Small intestine (tissue), 7 donors: ENCODE data around the gene ZXDC. TPM values are rescaled to one million over a fixed set of nuclear protein-coding genes. Genes with fewer than 3 reads are reported as not detected.

Experiments used
- DNase-seq, 2 donors: peaks; one replicate each; pipeline versions ENCODE4 v3.0.0 to v3.0.0-alpha.2; 2013
- FAIRE-seq: peaks from 2 replicates; lab custom pipeline; 2012; peaks lifted over from hg19 to GRCh38; lab: Jason Lieb, UNC
- H3K27ac ChIP-seq, 3 donors: one replicate each; pipeline ENCODE4 v1.5.1; 2013; ENCODE audit warnings: low read length in 2 of 3, mild to moderate bottlenecking in 2 of 3, control low read depth in 1 of 3, inconsistent platforms in 1 of 3, low read depth in 1 of 3, moderate library complexity in 1 of 3
- H3K27me3 ChIP-seq, 3 donors: one replicate each; pipeline ENCODE4 v1.6.1; 2013; ENCODE audit warnings: low read length in 3 of 3, inconsistent platforms in 1 of 3; ENCODE audit not compliant: control insufficient read depth in 3 of 3, insufficient read depth in 3 of 3
- H3K36me3 ChIP-seq, 3 donors: one replicate each; pipeline ENCODE4 v1.6.1; 2013; ENCODE audit warnings: low read length in 3 of 3, inconsistent platforms in 1 of 3, low read depth in 1 of 3, mild to moderate bottlenecking in 1 of 3, moderate library complexity in 1 of 3; ENCODE audit not compliant: control insufficient read depth in 3 of 3, insufficient read depth in 2 of 3
- H3K4me1 ChIP-seq, 3 donors: one replicate each; pipeline ENCODE4 v1.6.1; 2013; ENCODE audit warnings: low read length in 2 of 3, inconsistent platforms in 1 of 3, low read depth in 1 of 3, mild to moderate bottlenecking in 1 of 3, moderate library complexity in 1 of 3; ENCODE audit not compliant: control insufficient read depth in 3 of 3, insufficient read depth in 2 of 3
- H3K4me3 ChIP-seq, 3 donors: one replicate each; pipeline ENCODE4 v1.5.1; 2013; ENCODE audit warnings: low read length in 3 of 3, control low read depth in 1 of 3, inconsistent platforms in 1 of 3, low read depth in 1 of 3, mild to moderate bottlenecking in 1 of 3, moderate library complexity in 1 of 3
- H3K9me3 ChIP-seq, 2 donors: one replicate each; pipeline ENCODE4 v1.6.1; 2013; ENCODE audit warnings: low read depth in 1 of 2, low read length in 1 of 2; ENCODE audit not compliant: control insufficient read depth in 2 of 2, insufficient read depth in 1 of 2
- WGBS, 3 donors: extraction: QIAGEN DNeasy Blood & Tissue Kit; methylation state at CpG; one replicate each; pipeline ENCODE4 v1.1.7; 2013; 5-methylcytosine and 5-hydroxymethylcytosine counted together
- polyA plus RNA-seq, 4 donors: library from polyadenylated mRNA; stranded (reverse) in 3 of 4; unstranded in 1 of 4; fragments of 200-250 nt in 3 of 4; fragments of 120-200 nt in 1 of 4; gene quantifications; one replicate each; pipeline versions ENCODE4 v1.2.1 to v1.2.3, GENCODE V29; 2013
- donor health status: healthy with polysubstance abuse.
- donor health status: control.
- donor health status: control.
- donor health status: Bipolar disorder and iron deficiency.
- donor health status: healthy.

ZXDC gene
- polyA plus RNA-seq, 4 donors: 10.0 to 35.9 (median 13.3) TPM

GRCh38 chr3:126503701-126504100 is 28.0 kb upstream of the ZXDC start:
- DNase-seq: no peak
- H3K36me3 ChIP-seq: no peaks in the 10 kb centered on the region
- WGBS, 3 donors: 89 to 91% (median 89%) methylated on average over 10 of the region's 10 CpGs
- no peak overlapping the region for H3K27ac ChIP-seq
- H3K4me1 ChIP-seq: no peaks in the 10 kb centered on the region
- FAIRE-seq: no peak
- no peaks in the 10 kb centered on the region for H3K27me3 ChIP-seq
- no peaks in the 10 kb centered on the region for H3K9me3 ChIP-seq
- H3K4me3 ChIP-seq: no peak overlapping the region

DNA sequence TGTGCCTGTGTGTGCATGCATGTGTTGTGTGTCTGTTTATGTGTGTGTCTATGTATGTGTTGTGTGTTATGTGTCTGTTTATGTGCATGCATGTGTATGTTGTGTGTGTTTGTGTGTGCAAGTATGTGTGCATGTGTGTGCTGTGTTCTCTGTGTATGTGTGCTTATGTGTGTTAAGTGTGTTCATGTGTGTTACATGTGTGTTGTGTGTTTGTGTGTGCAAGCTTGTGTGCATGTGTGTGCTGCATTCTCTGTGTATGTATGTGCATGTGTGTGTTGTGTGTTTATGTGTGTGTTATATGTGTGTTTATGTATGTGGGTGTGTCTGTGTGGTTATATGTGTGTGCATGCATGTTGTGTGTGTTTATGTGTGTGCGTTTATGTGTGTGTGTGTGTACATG is 27.0 kb upstream of the ZXDC start:
- no peak for FAIRE-seq
- whole genome bisulfite sequencing, 3 donors: 93 to 100% (median 93%) methylated on average over 1 of the region's 1 CpG
- Histone ChIP-seq H3K27me3 (no peaks in the 10 kb centered on the region), H3K4me1 (no peaks in the 10 kb centered on the region), H3K9me3 (no peaks in the 10 kb centered on the region), H3K4me3 (no peak overlapping the region), H3K36me3 (no peaks in the 10 kb centered on the region), H3K27ac (no peak overlapping the region)
- no peak for DNase-seq

DNA sequence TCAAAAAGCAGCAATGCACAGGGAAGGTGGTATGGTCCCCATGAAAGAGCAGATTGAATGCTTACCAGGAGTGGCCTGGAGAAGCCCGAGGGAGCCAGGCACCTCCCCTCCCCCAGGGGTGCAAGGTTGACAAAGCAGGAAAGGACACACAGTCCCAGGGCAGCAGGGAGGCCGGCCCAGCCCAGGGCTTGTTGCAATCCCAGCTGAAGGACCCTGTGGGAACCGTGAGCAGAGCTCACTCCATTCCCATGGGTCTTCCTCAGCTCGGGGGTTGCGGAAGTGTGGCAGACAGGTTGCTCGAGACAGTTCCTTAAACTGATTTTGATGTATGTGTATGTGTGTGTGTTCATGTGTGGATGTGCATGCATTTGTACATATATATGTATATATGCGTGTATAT is 26.0 kb upstream of the ZXDC start:
- H3K9me3 ChIP-seq: no peaks in the 10 kb centered on the region
- FAIRE-seq (no peak), DNase-seq (no peak)
- H3K27ac ChIP-seq: no peak overlapping the region
- WGBS, 3 donors: 59 to 67% (median 65%) methylated on average over 7 of the region's 7 CpGs
- H3K27me3 ChIP-seq: no peaks in the 10 kb centered on the region
- no peaks in the 10 kb centered on the region for H3K4me1 ChIP-seq
- no peaks in the 10 kb centered on the region for H3K36me3 ChIP-seq
- no peak overlapping the region for H3K4me3 ChIP-seq

GRCh38 chr3:126501054-126501453 is 25.4 kb upstream of the ZXDC start:
- Histone ChIP-seq H3K27ac (no peak overlapping the region), H3K4me3 (no peak overlapping the region), H3K9me3 (no peaks in the 10 kb centered on the region), H3K27me3 (no peaks in the 10 kb centered on the region), H3K36me3 (no peaks in the 10 kb centered on the region), H3K4me1 (no peaks in the 10 kb centered on the region)
- FAIRE-seq (no peak), DNase-seq (no peak)
- 60 to 73% (median 64%) methylated on average over 5 of the region's 5 CpGs for WGBS, 3 donors

DNA sequence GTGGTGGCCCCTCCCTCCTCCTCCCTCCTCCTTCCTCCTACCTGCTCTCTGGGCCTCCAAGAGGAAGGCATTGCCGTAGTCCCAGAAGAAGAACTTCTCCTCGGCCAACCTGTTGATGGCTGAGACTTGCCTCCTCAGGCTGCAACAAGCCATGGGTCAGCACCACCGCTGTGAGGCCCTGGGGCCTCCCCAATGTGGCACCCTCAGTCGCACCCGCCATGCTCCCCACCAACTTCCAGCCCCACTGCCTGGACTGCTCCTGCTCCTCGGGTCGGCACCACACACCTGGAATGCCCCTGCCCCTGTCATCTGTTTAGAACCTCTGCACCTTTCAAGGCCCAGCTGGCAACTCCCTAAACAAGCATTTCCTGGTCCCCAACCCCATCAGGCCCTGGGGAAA is 24.3 kb upstream of the ZXDC start:
- FAIRE-seq (no peak), DNase-seq (no peak)
- WGBS, 3 donors: 68 to 86% (median 82%) methylated on average over 6 to 7 of the region's 7 CpGs

GRCh38 chr3:126499401-126499800 is 23.7 kb upstream of the ZXDC start:
- WGBS, 3 donors: 92 to 93% (median 93%) methylated on average over 9 of the region's 9 CpGs
- no peak overlapping the region for H3K4me3 ChIP-seq
- H3K4me1 ChIP-seq: no peaks in the 10 kb centered on the region
- DNase-seq: no peak
- no peak for FAIRE-seq
- no peaks in the 10 kb centered on the region for H3K36me3 ChIP-seq
- H3K27me3 ChIP-seq: no peaks in the 10 kb centered on the region
- no peak overlapping the region for H3K27ac ChIP-seq
- H3K9me3 ChIP-seq: no peaks in the 10 kb centered on the region

More for the DNA sequence above, 24.3 kb upstream of the ZXDC start:
- no peak overlapping the region for H3K4me3 ChIP-seq
- no peak overlapping the region for H3K27ac ChIP-seq
- H3K4me1 ChIP-seq: no peaks in the 10 kb centered on the region
- H3K27me3 ChIP-seq: no peaks in the 10 kb centered on the region
- H3K36me3 ChIP-seq: no peaks in the 10 kb centered on the region
- H3K9me3 ChIP-seq: no peaks in the 10 kb centered on the region

DNA sequence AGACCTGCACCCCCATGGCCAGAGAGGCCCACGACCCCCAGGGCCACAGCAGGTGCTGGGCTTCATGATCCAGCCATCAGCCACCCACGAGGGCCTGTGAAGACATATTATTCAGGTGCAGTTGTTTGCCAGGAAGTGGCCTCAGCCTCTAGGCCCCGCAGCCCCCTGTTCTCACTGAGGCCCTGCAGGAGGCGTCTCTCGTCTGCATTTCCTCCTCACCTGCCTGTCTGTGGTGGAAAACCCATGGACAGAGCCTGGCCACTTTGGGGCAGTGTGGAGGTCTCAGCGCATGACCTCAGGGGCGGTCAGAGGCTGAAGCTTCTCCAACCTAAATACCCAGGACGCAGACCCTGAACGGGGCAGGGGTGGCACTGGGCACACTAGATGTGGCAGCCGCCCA is 23.2 kb upstream of the ZXDC start:
- FAIRE-seq (no peak), DNase-seq (no peak)
- no peaks in the 10 kb centered on the region for H3K27me3 ChIP-seq
- no peaks in the 10 kb centered on the region for H3K4me1 ChIP-seq
- no peaks in the 10 kb centered on the region for H3K9me3 ChIP-seq
- H3K27ac ChIP-seq: no peak overlapping the region
- H3K4me3 ChIP-seq: no peak overlapping the region
- no peaks in the 10 kb centered on the region for H3K36me3 ChIP-seq
- 61 to 75% (median 65%) methylated on average over 10 of the region's 10 CpGs for WGBS, 3 donors

DNA sequence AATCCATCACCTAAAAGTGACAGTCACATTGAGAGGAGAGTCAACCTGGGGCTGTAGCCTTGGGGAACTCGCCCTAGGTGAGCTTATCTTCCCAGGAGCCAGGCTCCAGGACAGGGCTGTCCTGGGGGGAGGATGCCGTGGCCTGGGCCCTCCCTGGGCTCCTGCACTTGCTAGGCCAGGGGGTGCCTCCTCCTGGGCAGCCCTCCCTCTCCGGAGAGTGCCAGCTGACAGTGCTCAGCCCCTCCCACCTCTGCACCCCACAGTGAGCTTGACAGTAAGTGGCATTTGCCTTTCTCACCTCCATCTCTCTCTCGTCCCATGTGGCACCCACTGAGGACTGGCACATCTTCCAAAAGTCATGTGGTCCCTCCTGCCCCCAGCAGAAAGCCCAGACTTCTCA is 22.8 kb upstream of the ZXDC start:
- DNase-seq (no peak), FAIRE-seq (no peak)
- Histone ChIP-seq H3K36me3 (no peaks in the 10 kb centered on the region), H3K27ac (no peak overlapping the region), H3K9me3 (no peaks in the 10 kb centered on the region), H3K4me1 (no peaks in the 10 kb centered on the region), H3K4me3 (no peak overlapping the region), H3K27me3 (no peaks in the 10 kb centered on the region)
- 69 to 78% (median 70%) methylated on average over 4 of the region's 4 CpGs for WGBS, 3 donors

DNA sequence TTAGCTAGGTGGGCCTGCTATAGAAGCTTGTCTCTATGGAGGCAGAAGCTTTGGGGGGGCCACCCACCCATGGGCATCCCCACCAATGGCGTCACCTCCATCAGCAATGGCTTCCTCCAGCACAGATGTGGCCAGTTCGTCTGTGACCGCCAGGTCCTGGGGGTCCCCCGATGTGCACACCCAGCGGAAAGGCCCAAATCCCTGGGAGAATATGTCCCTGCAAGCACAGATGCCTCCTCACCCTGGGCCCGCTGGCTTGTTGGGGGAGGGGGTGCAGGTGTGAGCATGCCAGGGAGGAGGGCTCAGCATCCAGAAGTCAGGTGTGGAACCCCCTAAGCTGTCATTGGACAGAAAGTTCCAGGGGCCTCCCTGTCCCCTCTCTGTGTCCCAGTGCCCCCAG is 22.3 kb upstream of the ZXDC start:
- FAIRE-seq: no peak
- no peaks in the 10 kb centered on the region for H3K9me3 ChIP-seq
- no peaks in the 10 kb centered on the region for H3K27me3 ChIP-seq
- DNase-seq: no peak
- H3K27ac ChIP-seq: no peak overlapping the region
- H3K4me3 ChIP-seq: no peak overlapping the region
- WGBS, 3 donors: 93 to 99% (median 93%) methylated on average over 6 of the region's 6 CpGs
- no peaks in the 10 kb centered on the region for H3K36me3 ChIP-seq
- no peaks in the 10 kb centered on the region for H3K4me1 ChIP-seq
